ENCODE data around the gene BLVRB.
"Not testable (repeated sequence)": the region's sequence is repeated elsewhere in the genome, so short reads cannot be mapped to it uniquely, and the experiment has no call there.

GRCh38 chr19:40475878-40476644, 10.5 kb upstream of the BLVRB start:
- not testable (repeated sequence) for TF ChIP-seq CTCF, POLR2A, EP300, POLR2AphosphoS5 (IDR thresholded peaks at IDR 0.05)

Data from gastroesophageal sphincter (tissue), 3 donors.